ENCODE measurements around the gene TPRKB.

DNA sequence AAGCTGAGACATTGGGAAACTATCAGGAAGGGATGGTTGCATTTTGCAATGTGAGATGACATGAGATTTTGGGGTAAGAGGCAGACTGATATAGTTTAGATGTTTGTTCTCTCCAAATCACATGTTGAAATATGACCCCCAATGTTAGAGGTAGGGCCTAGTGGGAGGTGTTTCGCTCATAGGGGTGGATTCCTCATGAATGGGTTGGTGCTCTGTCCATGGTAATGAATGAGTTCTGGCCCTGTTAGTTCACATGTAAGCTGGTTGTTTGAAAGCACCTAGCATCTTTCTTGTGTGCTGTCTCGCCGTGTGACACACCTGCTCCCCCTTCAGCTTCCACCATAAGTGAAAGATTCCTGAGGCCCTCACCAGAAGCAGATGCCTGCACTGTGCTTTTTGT is 37.7 kb downstream of the TPRKB start:
- no peak for TF ChIP-seq CTCF (IDR thresholded peaks at IDR 0.05; ENCODE audit: low read depth, low read length)
- TF ChIP-seq, protein P1, sequence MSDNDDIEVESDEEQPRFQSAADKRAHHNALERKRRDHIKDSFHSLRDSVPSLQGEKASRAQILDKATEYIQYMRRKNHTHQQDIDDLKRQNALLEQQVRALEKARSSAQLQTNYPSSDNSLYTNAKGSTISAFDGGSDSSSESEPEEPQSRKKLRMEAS (IDR thresholded peaks at IDR 0.05; ENCODE audit: low read depth, low read length): no peak
